Right renal pelvis (tissue), 4 donors: Measurements from ENCODE around the gene B4GALT2. TPM values are rescaled to one million over a fixed set of nuclear protein-coding genes. Genes with fewer than 3 reads are reported as not detected.

Experiments used
- DNase-seq, 4 donors: peaks; one replicate each; pipeline ENCODE4 v3.0.0-alpha.2; 2013; ENCODE audit warnings: low read depth in 4 of 4, low spot score in 3 of 4, missing footprints in 1 of 4
- polyA plus RNA-seq, 4 donors: library from polyadenylated mRNA; unstranded; fragments of 120-200 nt; gene quantifications; one replicate each; pipeline ENCODE4 v1.2.1, GENCODE V29; 2013; ENCODE audit not compliant: insufficient read length in 4 of 4

Gene B4GALT2
- polyA plus RNA-seq, 4 donors, result 38.8 to 48.7 (median 40.1) TPM

- DNase-seq, result no peak
Measured at GRCh38 chr1:44000122-44000665, 21.2 kb downstream of the B4GALT2 start.

- no peak for DNase-seq
Measured at GRCh38 chr1:44002165-44002564, 23.2 kb downstream of the B4GALT2 start.

- DNase-seq, result no peak
Measured at GRCh38 chr1:44002606-44003157, 23.7 kb downstream of the B4GALT2 start.

- no peak for DNase-seq
Measured at GRCh38 chr1:44008259-44008658, 29.2 kb downstream of the B4GALT2 start.

- DNase-seq, result no peak
Measured at GRCh38 chr1:44010935-44011471, 32.0 kb downstream of the B4GALT2 start.

- DNase-seq, result no peak
Measured at GRCh38 chr1:44012404-44012803, 33.4 kb downstream of the B4GALT2 start.

- DNase-seq, result peak in 1 of 4 donors; percentile 24
Measured at GRCh38 chr1:44012941-44013609, 34.1 kb downstream of the B4GALT2 start.

- DNase-seq, result no peak
Measured at GRCh38 chr1:44013949-44014348, 34.9 kb downstream of the B4GALT2 start.

- DNase-seq, result no peak
Measured at GRCh38 chr1:44014365-44015104, 35.5 kb downstream of the B4GALT2 start.

GRCh38 chr1:44015206-44015605, 36.2 kb downstream of the B4GALT2 start:
- DNase-seq, result no peak

GRCh38 chr1:44016041-44016889, 37.3 kb downstream of the B4GALT2 start:
- DNase-seq, result no peak

- DNase-seq, result no peak
Measured at GRCh38 chr1:44016890-44017400, 37.9 kb downstream of the B4GALT2 start.

GRCh38 chr1:44019466-44019948, 40.5 kb downstream of the B4GALT2 start:
- no peak for DNase-seq

- no peak for DNase-seq
Measured at GRCh38 chr1:44020464-44020863, 41.5 kb downstream of the B4GALT2 start.

- no peak for DNase-seq
Measured at GRCh38 chr1:44021156-44021555, 42.1 kb downstream of the B4GALT2 start.

- DNase-seq, result no peak
Measured at GRCh38 chr1:44021581-44022321, 42.7 kb downstream of the B4GALT2 start.

GRCh38 chr1:44024031-44024902, 45.3 kb downstream of the B4GALT2 start:
- DNase-seq, result no peak

GRCh38 chr1:44024903-44025525, 46.0 kb downstream of the B4GALT2 start:
- no peak for DNase-seq
